Stimulated activated CD8-positive, alpha-beta memory T cell treated with anti-CD3 and anti-CD28 coated beads, Interleukin-4, amount 100 ng/mL, for 4 hours (primary cell): ENCODE results near the gene FAM217B.
"Not testable (repeated sequence)": the region's sequence is repeated elsewhere in the genome, so short reads cannot be mapped to it uniquely, and the experiment has no call there.

Experiments
- DNase-seq, 2 donors: peaks; one replicate each; pipeline ENCODE4 v3.0.0-alpha.2; 2020; ENCODE audit warnings: low read depth in 2 of 2, low spot score in 1 of 2

The FAM217B gene

DNA sequence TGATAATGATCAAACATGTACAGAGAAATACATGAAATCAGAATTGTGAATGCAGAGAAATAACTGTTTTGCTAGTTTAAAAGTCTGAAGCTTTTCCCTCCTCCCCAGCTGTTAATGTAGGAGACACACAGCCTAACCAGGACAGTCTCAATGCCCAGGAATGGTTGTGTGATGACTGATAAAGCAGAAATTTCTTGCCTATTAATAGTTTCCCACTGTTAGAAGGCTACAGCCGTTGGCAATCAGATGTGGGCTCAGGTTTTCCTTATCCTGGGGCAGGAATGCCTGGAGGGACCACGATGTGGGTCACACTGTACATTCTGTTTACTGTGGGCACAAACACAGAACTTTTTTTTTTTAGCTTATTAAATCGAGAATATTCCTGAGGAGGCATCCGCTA, 2.0 kb upstream of the FAM217B start:
- DNase-seq: no peak

DNA sequence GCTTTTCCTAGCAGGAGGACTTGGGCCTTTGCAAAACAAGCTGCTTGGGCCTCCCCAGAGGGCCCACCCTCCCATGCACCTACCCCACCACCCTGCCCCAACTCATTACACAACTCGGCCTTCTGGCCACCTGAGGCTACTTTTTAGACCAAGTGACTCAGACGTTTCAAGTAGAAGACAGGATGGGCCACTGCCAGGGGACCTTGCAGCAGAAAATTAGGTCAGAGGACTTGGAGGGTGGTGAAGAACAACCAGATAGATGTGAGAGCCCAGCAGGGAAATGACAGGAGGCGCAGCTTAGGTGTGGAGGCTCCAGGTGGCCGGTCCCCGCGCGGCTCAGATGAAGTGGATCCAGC, 1.5 kb upstream of the FAM217B start:
- DNase-seq: no peak

- DNase-seq: no peak
Measured at GRCh38 chr20:59939052-59939878, 924 bp upstream of the FAM217B start.

DNA sequence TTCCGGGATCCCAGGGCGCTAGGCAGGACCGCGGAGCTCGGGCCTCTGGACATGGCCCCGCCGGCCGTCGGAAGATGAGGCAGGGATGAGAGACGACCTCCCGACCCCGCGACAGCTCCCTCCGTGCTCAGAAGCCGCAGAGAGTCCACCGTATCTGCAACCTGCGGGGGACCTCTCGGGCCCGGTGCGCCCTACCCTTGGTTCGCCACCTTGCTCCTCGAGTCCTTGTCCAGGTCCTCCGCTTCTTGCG, 385 bp upstream of the FAM217B start:
- no peak for DNase-seq

DNA sequence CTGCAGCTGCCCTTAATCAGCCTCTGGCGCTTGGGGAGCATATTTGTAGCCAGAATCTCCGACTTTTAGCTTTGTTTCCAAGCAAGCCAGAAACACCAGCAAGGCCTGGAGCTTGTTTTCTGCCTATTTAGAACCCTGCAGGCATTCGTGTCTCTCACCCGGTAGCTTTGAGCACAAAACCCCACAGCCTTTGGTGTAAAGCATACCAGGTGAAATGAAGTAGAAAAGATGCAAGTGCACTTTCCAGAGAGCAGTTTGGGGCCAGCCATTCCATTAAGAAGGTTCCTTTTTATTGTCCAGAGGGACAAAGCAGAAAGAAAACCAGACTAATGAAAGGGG, 736 bp downstream of the FAM217B start:
- DNase-seq: no peak

DNA sequence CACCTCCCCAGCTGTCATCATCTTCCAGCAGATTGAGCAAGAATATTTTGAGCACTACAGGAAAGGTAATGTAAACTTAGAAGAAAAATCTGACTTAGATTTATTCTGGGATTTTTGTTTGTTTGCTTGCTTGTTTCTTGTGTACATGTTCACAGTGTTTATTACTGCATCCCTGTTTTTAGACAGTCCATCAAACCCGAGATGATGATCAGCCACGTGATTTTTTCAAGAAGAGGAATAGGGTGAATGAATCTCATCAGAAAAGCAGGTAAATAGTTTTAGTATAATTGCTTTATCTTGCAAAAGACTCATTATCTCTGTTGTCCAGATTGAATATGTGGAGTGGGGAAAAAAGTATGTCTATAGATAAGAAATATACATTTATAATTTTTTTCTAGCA, 2.1 kb downstream of the FAM217B start:
- no peak for DNase-seq

DNA sequence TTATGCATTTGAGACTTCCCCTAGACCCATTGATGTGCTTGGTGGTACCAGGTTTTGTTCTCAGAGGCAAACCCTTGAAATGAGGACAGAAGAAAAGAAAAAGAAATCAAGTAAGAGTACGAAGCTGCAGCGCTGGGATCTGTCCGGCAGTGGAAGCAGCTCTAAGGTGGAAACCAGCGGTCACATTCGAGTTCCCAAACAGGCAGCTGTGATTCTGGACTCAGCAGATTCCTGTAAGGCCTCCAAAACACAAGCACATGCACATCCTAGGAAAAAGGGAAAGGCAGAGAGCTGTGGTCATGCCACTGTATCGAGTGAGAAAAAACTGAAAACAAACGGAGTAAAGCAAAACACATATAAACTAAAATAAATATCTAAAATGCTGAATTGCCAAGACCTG, 4.5 kb downstream of the FAM217B start:
- no peak for DNase-seq

DNA sequence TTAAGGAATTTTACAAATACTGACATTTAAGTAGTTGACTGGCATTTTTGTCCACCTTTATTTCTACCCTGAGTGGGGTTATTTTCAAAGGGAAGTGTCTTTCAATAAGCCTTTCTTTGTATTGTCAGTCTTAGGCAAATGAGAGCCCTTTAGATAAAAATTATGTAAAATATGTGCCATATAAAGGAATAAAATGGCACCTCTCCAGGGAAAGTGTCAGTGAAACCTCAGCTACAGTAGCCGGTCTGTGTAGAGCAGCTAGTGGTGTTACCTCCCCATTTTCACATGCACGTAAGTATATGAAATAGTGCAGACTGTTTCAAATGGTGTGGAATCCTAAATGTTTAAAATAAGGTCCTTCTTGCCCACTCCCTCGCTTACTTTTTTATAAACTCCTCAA, 5.0 kb downstream of the FAM217B start:
- no peak for DNase-seq

GRCh38 chr20:59945731-59946130, 5.5 kb downstream of the FAM217B start:
- DNase-seq: no peak

- no peak for DNase-seq
Measured at GRCh38 chr20:59947376-59947775, 7.2 kb downstream of the FAM217B start.

GRCh38 chr20:59948212-59948611, 8.0 kb downstream of the FAM217B start:
- DNase-seq: no peak

DNA sequence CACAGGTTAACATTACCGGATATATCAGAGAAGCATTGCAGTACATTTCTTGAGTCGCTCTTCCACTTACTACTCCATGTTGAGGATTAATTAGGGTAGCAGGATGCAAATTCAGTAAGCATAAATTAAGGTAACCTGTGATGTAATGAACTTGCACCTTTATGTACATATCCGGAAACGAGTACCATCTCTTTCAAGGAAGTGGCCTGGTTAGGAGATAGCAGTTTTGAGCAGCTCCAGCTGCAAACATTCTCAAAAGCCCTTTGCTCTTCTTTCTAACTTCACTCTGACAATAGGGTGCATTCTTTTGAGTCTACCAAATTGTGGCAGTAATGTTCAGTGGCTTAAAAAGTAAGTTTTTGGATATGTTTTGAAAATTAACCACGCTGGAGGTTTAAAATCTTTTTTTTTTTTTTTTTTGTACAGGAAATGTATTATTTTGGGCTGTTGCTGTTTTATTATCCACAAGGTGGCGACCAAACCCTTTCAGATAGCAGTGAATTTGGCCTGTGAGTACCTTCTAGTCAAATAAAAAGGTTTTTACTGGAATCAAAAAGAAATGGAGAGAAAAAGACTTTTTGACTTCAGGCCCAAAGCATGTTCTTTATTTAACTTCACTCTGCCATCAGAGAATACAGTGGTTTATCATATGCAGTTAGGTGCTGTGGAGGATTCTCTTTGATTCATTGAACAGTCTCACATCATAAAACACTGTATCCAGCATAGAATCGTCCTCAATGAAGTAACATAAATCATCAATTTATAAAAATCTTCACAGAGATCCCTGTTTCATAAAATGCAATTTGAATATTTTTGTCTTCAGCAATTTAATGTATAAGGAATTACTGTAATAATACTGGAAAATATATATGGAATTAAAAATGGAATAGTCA, 8.9 kb downstream of the FAM217B start:
- DNase-seq: no peak

GRCh38 chr20:59949911-59950310, 9.7 kb downstream of the FAM217B start:
- DNase-seq: no peak

DNA sequence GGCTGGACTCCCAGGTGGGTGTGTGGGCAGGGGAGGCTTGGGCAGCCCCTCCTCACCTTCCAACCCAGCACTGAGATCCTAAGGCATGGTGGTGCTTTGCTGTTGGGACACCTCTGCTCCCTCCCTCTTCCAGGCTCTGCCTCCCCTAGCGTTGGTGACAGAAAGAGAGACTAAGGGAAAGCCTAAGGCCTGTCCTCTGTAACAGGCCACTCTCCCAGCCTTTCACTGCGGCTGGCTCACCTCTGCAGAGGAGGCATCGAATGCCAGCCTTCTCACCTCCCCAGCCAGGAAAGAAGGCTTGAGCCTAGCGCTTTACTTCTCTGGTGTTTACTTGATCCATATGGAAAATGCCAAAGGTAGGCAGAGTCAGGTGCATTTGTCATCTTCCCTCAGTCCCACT, 14.5 kb downstream of the FAM217B start:
- DNase-seq: no peak

- no peak for DNase-seq
Measured at GRCh38 chr20:59955131-59955796, 15.1 kb downstream of the FAM217B start.

DNA sequence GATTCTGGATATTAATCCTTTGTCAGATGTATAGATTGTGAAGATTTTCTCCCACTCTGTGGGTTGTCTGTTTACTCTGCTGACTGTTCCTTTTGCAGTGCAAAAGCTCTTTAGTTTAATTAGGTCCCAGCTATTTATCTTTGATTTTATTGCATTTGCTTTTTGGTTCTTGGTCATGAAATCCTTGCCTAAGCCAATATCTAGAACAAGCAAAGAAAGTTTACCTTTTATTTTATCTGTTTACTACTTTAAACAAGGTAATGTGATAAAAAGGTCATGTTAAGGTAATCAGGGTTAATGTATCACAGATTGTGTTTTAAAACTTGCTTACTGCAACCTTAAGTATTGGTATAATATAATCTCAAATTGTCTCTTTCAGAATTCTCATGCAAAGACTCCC, 17.4 kb downstream of the FAM217B start:
- DNase-seq: not testable (repeated sequence)

- no peak for DNase-seq
Measured at GRCh38 chr20:59958123-59958522, 17.9 kb downstream of the FAM217B start, which contains the start of gene CDH26. Gene CDH26 (plus strand): TSS chr20:59958423. CDS start chr20:59958727, 304 bp downstream.

DNA sequence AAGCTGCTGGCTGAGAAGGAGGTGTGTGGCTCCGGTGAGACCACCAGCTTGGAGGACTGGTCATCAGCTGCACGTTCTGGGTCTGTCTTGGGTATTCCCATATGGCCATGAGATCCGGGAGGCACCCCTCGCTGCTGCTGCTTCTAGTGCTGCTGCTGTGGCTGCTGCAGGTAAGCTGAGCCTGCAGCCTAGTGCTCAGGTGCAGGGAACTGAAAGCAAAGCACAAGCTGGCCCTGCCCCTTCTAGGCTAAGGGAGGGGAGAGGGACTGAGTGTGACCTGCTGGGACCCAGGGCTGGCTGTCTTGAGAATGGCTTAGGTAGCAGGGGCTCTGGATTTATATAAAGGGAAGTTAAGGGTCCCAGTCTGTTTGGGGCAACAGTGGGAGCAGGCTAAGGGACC, 18.4 kb downstream of the FAM217B start:
- no peak for DNase-seq

DNA sequence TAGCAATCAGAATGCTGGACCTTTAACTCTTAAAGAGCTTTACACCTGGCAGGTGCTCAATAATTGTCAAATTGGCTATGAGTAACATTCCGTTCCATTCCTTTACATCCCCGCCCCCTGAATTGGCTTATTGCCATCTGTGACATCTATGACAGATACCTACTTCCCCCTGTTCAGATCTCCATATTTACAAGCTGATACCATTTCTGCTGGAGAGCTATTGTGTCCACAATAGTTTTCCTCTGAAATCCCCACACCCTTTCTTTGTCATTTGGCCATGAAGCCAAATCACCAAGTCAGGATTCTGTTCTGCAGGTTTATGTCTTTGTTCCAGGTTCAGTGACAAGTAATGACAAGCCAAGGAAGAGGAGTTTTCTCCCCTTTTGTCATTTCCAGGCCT, 21.2 kb downstream of the FAM217B start:
- DNase-seq: no peak

DNA sequence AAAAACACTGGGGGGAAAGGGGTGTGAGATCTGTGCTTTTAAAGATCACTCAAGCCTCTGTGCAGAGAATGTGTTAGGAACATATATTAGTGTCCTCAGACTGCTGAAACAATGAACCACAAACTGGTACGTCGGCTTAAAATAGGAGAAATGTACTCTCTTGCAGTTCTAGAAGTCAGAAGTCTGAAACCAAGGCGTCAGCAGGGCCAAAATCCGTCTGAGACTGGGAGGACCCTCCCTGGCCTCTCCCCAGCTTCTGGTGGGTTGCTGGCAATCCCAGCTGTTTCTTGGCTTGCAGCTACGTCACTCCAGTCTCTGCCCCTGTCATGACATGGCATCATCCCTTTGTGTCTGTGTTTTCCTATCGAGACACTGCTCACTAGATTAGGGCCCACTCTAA, 22.0 kb downstream of the FAM217B start:
- no peak for DNase-seq

DNA sequence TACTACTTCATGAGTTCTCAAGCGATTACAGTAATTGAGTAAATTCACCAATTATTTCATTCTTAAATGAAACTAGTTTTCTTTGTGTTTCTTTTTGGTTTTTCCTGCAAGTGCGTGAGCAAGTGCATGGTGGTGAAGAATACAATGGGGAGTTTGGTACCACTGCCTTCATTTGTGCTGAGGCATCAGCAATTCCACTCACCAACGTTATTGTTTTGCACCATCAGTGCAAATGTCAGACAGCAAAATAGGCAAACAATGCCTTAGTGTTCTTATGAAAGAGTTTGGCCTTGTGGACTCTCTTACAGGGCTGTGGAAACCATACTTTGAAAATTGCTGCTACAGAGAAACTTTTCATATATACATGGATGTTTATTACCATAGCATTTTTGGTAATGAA, 26.2 kb downstream of the FAM217B start:
- DNase-seq: no peak

GRCh38 chr20:59971428-59971827, 31.2 kb downstream of the FAM217B start:
- no peak for DNase-seq
